ENCODE data around the gene DAD1.
"Not testable (repeated sequence)": the region's sequence is repeated elsewhere in the genome, so short reads cannot be mapped to it uniquely, and the experiment has no call there.

Gene DAD1

DNA sequence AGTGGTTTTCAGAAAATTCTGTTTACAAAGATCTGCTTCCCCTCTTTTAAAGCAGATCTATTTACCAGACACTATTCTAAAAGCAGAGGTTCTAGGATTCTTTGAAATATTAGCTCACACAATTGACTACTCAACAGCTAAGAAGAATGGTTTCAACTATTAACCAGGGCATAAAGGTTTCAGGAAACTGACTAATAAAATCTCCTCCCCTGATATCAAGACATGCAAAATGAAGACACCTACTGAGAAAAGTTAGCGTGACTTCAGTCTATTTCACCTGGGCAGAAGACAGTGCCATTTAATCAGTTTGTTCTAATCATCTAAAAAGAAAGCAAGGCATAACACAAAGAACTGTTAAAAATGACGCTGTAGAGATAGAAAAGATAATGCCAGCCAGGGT is 22.2 kb downstream of the DAD1 start:
- WGBS, 2 donors (ENCODE audit: extremely low coverage in 2 of 2, insufficient read length in 2 of 2, insufficient replicate concordance in 1 of 2), result no CpG with 5 or more reads among the region's 2 CpGs
- no peak for DNase-seq (ENCODE audit: low spot score)
- H3K23ac ChIP-seq (ENCODE audit: low read depth, low read length, poor library complexity), result no peak overlapping the region
- no peak overlapping the region for H3K4ac ChIP-seq (ENCODE audit: low read length)
- H3K4me1 ChIP-seq (ENCODE audit: control insufficient read depth in 2 of 2, insufficient read depth in 1 of 2, low read depth in 1 of 2, low read length in 2 of 2), result peaks cover 3 to 5% of the 10 kb centered on the region in 2 donors
- H3K9me3 ChIP-seq (replicated peaks in 1 of 2; ENCODE audit: control insufficient read depth in 2 of 2, insufficient read depth in 1 of 2, low read depth in 1 of 2, low read length in 2 of 2), result no peaks in the 10 kb centered on the region
- no peak overlapping the region for H3K9ac ChIP-seq (ENCODE audit: low read depth, low read length, poor library complexity)
- no peak overlapping the region for H2BK5ac ChIP-seq (ENCODE audit: low read length)
- no peak overlapping the region for H2AK5ac ChIP-seq (ENCODE audit: low read depth, low read length)
- no peak overlapping the region for H3K14ac ChIP-seq (ENCODE audit: low read length)
- H3K79me1 ChIP-seq (ENCODE audit: low read depth, low read length), result no peaks in the 10 kb centered on the region
- no peaks in the 10 kb centered on the region for H3K27me3 ChIP-seq (ENCODE audit: control insufficient read depth in 3 of 3, insufficient read depth in 3 of 3, low read depth in 1 of 3, low read length in 3 of 3)
- H3K4me3 ChIP-seq (ENCODE audit: low read length in 2 of 2), result no peak overlapping the region
- no peak overlapping the region for H2BK12ac ChIP-seq (ENCODE audit: low read length)
- peaks cover 8 to 83% of the 10 kb centered on the region in 2 donors for H3K36me3 ChIP-seq (replicated peaks in 1 of 2; ENCODE audit: control insufficient read depth in 2 of 2, insufficient read depth in 2 of 2, low read length in 2 of 2)
- no peak overlapping the region for H3K27ac ChIP-seq (replicated peaks; ENCODE audit: low read length)
- no peak overlapping the region for H3K4me2 ChIP-seq (ENCODE audit: insufficient read depth, low read length, poor library complexity, severe bottlenecking)
- H4K8ac ChIP-seq (ENCODE audit: low read depth, low read length), result no peak overlapping the region
- no peak overlapping the region for H2BK120ac ChIP-seq (ENCODE audit: low read depth, low read length)
- H2AFZ ChIP-seq (ENCODE audit: low read length), result no peak overlapping the region
- no peak overlapping the region for H3K18ac ChIP-seq (ENCODE audit: low read length)
- no peak overlapping the region for H4K91ac ChIP-seq (ENCODE audit: low read depth, low read length, poor library complexity)
- H2BK15ac ChIP-seq (ENCODE audit: low read length), result no peak overlapping the region

DNA sequence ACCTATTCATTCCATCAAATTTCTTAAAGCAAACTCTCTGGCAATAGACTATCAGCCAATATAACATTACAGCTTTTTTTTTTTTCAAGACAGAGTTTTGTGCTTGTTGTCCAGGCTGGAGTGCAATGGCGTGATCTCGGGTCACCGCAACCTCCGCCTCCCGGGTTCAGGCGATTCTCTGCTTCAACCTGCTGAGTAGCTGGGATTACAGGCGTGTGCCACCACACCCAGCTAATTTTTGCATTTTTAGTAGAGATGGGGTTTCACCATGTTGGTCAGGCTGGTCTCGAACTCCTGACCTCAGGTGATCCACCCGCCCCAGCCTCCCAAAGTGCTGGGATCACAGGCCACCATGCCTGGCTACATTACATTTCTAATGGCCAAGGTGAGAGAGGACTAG is 22.8 kb downstream of the DAD1 start:
- not testable (repeated sequence) for H2AK5ac ChIP-seq (ENCODE audit: low read depth, low read length); H2BK12ac ChIP-seq (ENCODE audit: low read length); H3K23ac ChIP-seq (ENCODE audit: low read depth, low read length, poor library complexity); H3K9ac ChIP-seq (ENCODE audit: low read depth, low read length, poor library complexity); H3K27me3 ChIP-seq (ENCODE audit: control insufficient read depth in 3 of 3, insufficient read depth in 3 of 3, low read depth in 1 of 3, low read length in 3 of 3); H2BK120ac ChIP-seq (ENCODE audit: low read depth, low read length); DNase-seq (ENCODE audit: low spot score); H2BK15ac ChIP-seq (ENCODE audit: low read length); H3K14ac ChIP-seq (ENCODE audit: low read length); H3K4me1 ChIP-seq (ENCODE audit: control insufficient read depth in 2 of 2, insufficient read depth in 1 of 2, low read depth in 1 of 2, low read length in 2 of 2); H2BK5ac ChIP-seq (ENCODE audit: low read length); H3K4me3 ChIP-seq (ENCODE audit: low read length in 2 of 2); H3K18ac ChIP-seq (ENCODE audit: low read length); H4K91ac ChIP-seq (ENCODE audit: low read depth, low read length, poor library complexity); H3K27ac ChIP-seq (replicated peaks; ENCODE audit: low read length); H3K9me3 ChIP-seq (replicated peaks in 1 of 2; ENCODE audit: control insufficient read depth in 2 of 2, insufficient read depth in 1 of 2, low read depth in 1 of 2, low read length in 2 of 2); H2AFZ ChIP-seq (ENCODE audit: low read length); H3K4ac ChIP-seq (ENCODE audit: low read length); H3K79me1 ChIP-seq (ENCODE audit: low read depth, low read length); H4K8ac ChIP-seq (ENCODE audit: low read depth, low read length); H3K4me2 ChIP-seq (ENCODE audit: insufficient read depth, low read length, poor library complexity, severe bottlenecking)
- WGBS, 2 donors (ENCODE audit: extremely low coverage in 2 of 2, insufficient read length in 2 of 2, insufficient replicate concordance in 1 of 2), result no CpG with 5 or more reads among the region's 9 CpGs
- H3K36me3 ChIP-seq (replicated peaks in 1 of 2; ENCODE audit: control insufficient read depth in 2 of 2, insufficient read depth in 2 of 2, low read length in 2 of 2), result peaks cover 8 to 78% of the 10 kb centered on the region in 2 donors

DNA sequence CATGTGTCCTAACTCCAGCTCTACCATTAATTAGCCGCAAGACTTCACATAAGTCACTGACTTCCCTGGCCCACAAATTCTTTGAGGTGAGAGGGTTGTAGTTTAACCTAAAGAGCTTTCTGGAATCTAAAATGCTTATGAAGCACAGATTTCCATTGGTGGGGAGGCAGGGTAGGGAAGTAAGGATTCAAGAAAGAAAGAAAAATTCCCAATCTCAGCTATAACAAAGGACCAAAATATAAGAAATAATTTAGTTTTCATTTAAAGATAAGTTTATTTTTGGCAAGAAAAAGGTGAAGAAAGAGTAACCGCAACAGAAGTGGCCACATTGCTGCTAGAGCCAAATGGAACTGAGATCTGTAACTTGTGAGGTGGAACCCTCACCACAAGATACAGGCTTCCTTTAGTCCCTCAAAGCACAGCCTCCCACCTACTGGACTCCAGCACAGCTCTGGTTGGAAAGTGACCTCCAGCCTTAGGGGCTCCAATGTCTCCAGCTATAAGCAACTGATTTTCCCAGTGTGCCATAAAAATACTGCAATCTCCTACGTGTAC is 23.6 kb downstream of the DAD1 start:
- Histone ChIP-seq H3K4me2 (ENCODE audit: insufficient read depth, low read length, poor library complexity, severe bottlenecking) (no peak overlapping the region), H2BK5ac (ENCODE audit: low read length) (no peak overlapping the region), H3K27me3 (ENCODE audit: control insufficient read depth in 3 of 3, insufficient read depth in 3 of 3, low read depth in 1 of 3, low read length in 3 of 3) (no peaks in the 10 kb centered on the region), H3K4ac (ENCODE audit: low read length) (no peak overlapping the region), H3K36me3 (replicated peaks in 1 of 2; ENCODE audit: control insufficient read depth in 2 of 2, insufficient read depth in 2 of 2, low read length in 2 of 2) (peaks cover 8 to 71% of the 10 kb centered on the region in 2 donors), H2AFZ (ENCODE audit: low read length) (no peak overlapping the region), H2BK15ac (ENCODE audit: low read length) (no peak overlapping the region), H4K91ac (ENCODE audit: low read depth, low read length, poor library complexity) (no peak overlapping the region), H3K23ac (ENCODE audit: low read depth, low read length, poor library complexity) (no peak overlapping the region), H2BK120ac (ENCODE audit: low read depth, low read length) (no peak overlapping the region), H3K9me3 (replicated peaks in 1 of 2; ENCODE audit: control insufficient read depth in 2 of 2, insufficient read depth in 1 of 2, low read depth in 1 of 2, low read length in 2 of 2) (no peaks in the 10 kb centered on the region), H3K14ac (ENCODE audit: low read length) (no peak overlapping the region), H3K9ac (ENCODE audit: low read depth, low read length, poor library complexity) (no peak overlapping the region), H3K4me3 (ENCODE audit: low read length in 2 of 2) (no peak overlapping the region), H2BK12ac (ENCODE audit: low read length) (no peak overlapping the region), H2AK5ac (ENCODE audit: low read depth, low read length) (no peak overlapping the region), H3K27ac (replicated peaks; ENCODE audit: low read length) (no peak overlapping the region), H3K4me1 (ENCODE audit: control insufficient read depth in 2 of 2, insufficient read depth in 1 of 2, low read depth in 1 of 2, low read length in 2 of 2) (peaks cover 8 to 16% of the 10 kb centered on the region in 2 donors), H3K18ac (ENCODE audit: low read length) (no peak overlapping the region), H3K79me1 (ENCODE audit: low read depth, low read length) (no peaks in the 10 kb centered on the region), H4K8ac (ENCODE audit: low read depth, low read length) (no peak overlapping the region)
- WGBS, 2 donors (ENCODE audit: extremely low coverage in 2 of 2, insufficient read length in 2 of 2, insufficient replicate concordance in 1 of 2), result no CpG with 5 or more reads among the region's 3 CpGs
- DNase-seq (ENCODE audit: low spot score), result no peak

DNA sequence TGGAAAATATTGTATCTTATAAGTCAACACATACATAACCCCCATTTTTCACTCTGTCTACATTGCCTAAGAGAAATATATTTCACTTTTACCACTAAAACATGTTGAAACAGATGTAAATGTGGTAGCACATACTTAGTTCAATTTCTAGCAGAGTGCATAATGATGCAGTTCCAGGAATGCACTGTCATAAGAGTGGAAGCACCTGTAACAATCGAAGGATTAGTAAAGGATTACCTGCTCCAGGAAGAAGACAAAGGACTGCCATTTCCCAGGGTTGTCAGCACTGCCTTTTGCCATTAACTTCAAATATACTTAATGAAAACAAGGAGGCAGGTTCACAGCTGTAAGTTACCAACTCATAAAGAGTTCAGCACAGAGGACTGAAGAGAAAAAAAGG is 24.6 kb downstream of the DAD1 start:
- Histone ChIP-seq H3K4ac (ENCODE audit: low read length) (no peak overlapping the region), H3K14ac (ENCODE audit: low read length) (no peak overlapping the region), H3K27ac (replicated peaks; ENCODE audit: low read length) (no peak overlapping the region), H2BK120ac (ENCODE audit: low read depth, low read length) (no peak overlapping the region), H3K4me3 (ENCODE audit: low read length in 2 of 2) (no peak overlapping the region), H3K4me2 (ENCODE audit: insufficient read depth, low read length, poor library complexity, severe bottlenecking) (no peak overlapping the region), H2AFZ (ENCODE audit: low read length) (no peak overlapping the region), H3K23ac (ENCODE audit: low read depth, low read length, poor library complexity) (no peak overlapping the region), H4K91ac (ENCODE audit: low read depth, low read length, poor library complexity) (no peak overlapping the region), H2AK5ac (ENCODE audit: low read depth, low read length) (no peak overlapping the region), H3K36me3 (replicated peaks in 1 of 2; ENCODE audit: control insufficient read depth in 2 of 2, insufficient read depth in 2 of 2, low read length in 2 of 2) (peaks cover 8 to 65% of the 10 kb centered on the region in 2 donors), H3K27me3 (ENCODE audit: control insufficient read depth in 3 of 3, insufficient read depth in 3 of 3, low read depth in 1 of 3, low read length in 3 of 3) (no peaks in the 10 kb centered on the region), H3K79me1 (ENCODE audit: low read depth, low read length) (no peaks in the 10 kb centered on the region), H2BK12ac (ENCODE audit: low read length) (no peak overlapping the region), H4K8ac (ENCODE audit: low read depth, low read length) (no peak overlapping the region), H3K4me1 (ENCODE audit: control insufficient read depth in 2 of 2, insufficient read depth in 1 of 2, low read depth in 1 of 2, low read length in 2 of 2) (peaks cover 8 to 16% of the 10 kb centered on the region in 2 donors), H3K9me3 (replicated peaks in 1 of 2; ENCODE audit: control insufficient read depth in 2 of 2, insufficient read depth in 1 of 2, low read depth in 1 of 2, low read length in 2 of 2) (no peaks in the 10 kb centered on the region), H3K18ac (ENCODE audit: low read length) (no peak overlapping the region), H2BK5ac (ENCODE audit: low read length) (no peak overlapping the region), H2BK15ac (ENCODE audit: low read length) (no peak overlapping the region), H3K9ac (ENCODE audit: low read depth, low read length, poor library complexity) (no peak overlapping the region)
- WGBS, 2 donors (ENCODE audit: extremely low coverage in 2 of 2, insufficient read length in 2 of 2, insufficient replicate concordance in 1 of 2), result no CpG with 5 or more reads among the region's 1 CpG
- no peak for DNase-seq (ENCODE audit: low spot score)
